ENCODE measurements around the gene PLEKHG4.
A peak's percentile ranks its signal among the peaks of the same experiment; 100 is the strongest.

Gene PLEKHG4

GRCh38 chr16:67326115-67326471 lies 46.8 kb downstream of the PLEKHG4 start:
- DNase-seq = no peak

GRCh38 chr16:67326472-67327309 lies 47.4 kb downstream of the PLEKHG4 start, which contains the start of the genes KCTD19 and LRRC36:
TSS of gene KCTD19 (minus strand) at chr16:67326741. CDS start at chr16:67326707, 34 bp downstream.
TSS of gene LRRC36 (plus strand) at chr16:67326815. CDS start at chr16:67326863, 48 bp downstream.
- peak in 33 of 51 donors; percentile 2 to 62 (median 22) for DNase-seq

- DNase-seq = no peak
Measured at GRCh38 chr16:67327743-67328142, 48.4 kb downstream of the PLEKHG4 start.

- no peak for DNase-seq
Measured at GRCh38 chr16:67329901-67330300, 50.6 kb downstream of the PLEKHG4 start.

DNA sequence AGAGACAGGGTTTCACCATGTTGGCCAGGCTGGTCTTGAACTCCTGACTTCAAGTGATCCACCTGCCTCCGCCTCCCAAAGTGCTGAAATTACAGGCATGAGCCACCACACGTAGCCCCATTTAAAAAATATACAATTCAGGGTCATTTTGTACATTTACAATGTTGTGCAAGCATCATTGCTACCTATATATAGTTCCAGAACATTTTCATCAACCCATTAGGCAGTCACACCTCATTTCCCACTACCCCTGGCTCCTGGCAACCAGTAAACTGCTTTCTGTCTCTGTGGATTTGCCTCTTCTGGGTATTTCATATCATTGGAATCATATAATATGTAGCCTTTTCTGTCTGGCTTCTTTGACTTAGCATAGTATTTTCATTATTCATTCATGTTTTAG lies 54.0 kb downstream of the PLEKHG4 start:
- DNase-seq = no peak

GRCh38 chr16:67336116-67336515 lies 56.8 kb downstream of the PLEKHG4 start:
- no peak for DNase-seq

DNA sequence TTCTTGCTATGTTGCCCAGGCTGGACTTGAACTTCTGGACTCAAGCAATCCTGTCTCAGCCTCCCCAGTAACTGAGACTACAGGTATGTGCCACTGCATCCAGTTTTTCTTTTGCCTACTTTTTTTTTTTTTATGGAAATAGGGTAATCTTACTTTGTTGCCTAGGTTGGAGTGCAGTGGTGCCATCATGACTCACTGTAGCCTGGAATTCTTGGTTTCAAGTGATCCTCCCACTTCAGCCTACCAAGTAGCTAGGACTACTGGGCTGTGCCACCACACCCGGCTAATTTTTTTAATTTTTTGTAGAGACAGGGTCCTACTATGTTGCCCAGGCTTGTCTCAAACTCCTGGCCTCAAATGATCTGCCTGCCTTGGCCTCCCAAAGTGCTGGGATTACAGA lies 57.3 kb downstream of the PLEKHG4 start:
- no peak for DNase-seq
